PC-3 (cell line): Measurements from ENCODE around the gene ASB18. TPM values are rescaled to one million over a fixed set of nuclear protein-coding genes. Genes with fewer than 3 reads are reported as not detected.

ENCODE experiments used
- ATAC-seq: fragments of 200-7000 bp; cut with Tn5 transposase; 2 replicates; pipeline ENCODE4 v1.9.1; 2020; ENCODE audit warnings: mild to moderate bottlenecking, moderate library complexity
- BruUV-seq: library from RNA; stranded (reverse); fragments of 400-500 nt; replicated peaks from 2 replicates; lab custom pipeline; 2021; lab: Mats Ljungman, UMichigan
- CTCF ChIA-PET: fragments of 300-600 bp; sonication (Branson Sonifier 250); formaldehyde crosslinking; loops from one replicate; lab custom pipeline; 2022; ENCODE audit warnings: antibody characterized with exemption; lab: Charles Lee
- POLR2A ChIA-PET: fragments of 300-600 bp; sonication (Branson Sonifier 250); formaldehyde crosslinking; loops from one replicate; lab custom pipeline; 2022; ENCODE audit warnings: antibody characterized with exemption; ENCODE audit not compliant: unreplicated experiment; lab: Charles Lee
- DNase-seq: peaks from one replicate; pipeline ENCODE4 v3.0.0-alpha.2; 2015
- H2AFZ ChIP-seq: fragments of 300-600 bp; sonication (generic); 2 replicates; pipeline ENCODE4 v1.6.0; 2016; ENCODE audit warnings: antibody characterized with exemption, low read length
- H3F3A ChIP-seq: fragments of 300-600 bp; sonication (generic); one replicate; pipeline ENCODE4 v1.6.0; 2017; ENCODE audit warnings: antibody characterized with exemption, low read length, control low read depth, mild to moderate bottlenecking; ENCODE audit not compliant: unreplicated experiment
- H3K27ac ChIP-seq: fragments of 300-600 bp; sonication (generic); 2 replicates; pipeline ENCODE4 v1.5.1; 2016; ENCODE audit warnings: mild to moderate bottlenecking, low read length
- H3K27me3 ChIP-seq: fragments of 300-600 bp; sonication (generic); 2 replicates; pipeline ENCODE4 v1.6.1; 2016; ENCODE audit warnings: low read length, mixed read lengths
- H3K36me3 ChIP-seq: fragments of 300-600 bp; sonication (generic); 2 replicates; pipeline ENCODE4 v1.6.1; 2016; ENCODE audit warnings: low read depth, mixed run types, low read length, mixed read lengths
- H3K4me1 ChIP-seq: fragments of 300-600 bp; sonication (generic); 2 replicates; pipeline ENCODE4 v1.5.1; 2016; ENCODE audit warnings: low read length; ENCODE audit not compliant: insufficient read depth
- H3K4me2 ChIP-seq: fragments of 300-600 bp; sonication (generic); 2 replicates; pipeline ENCODE4 v1.6.0; 2016; ENCODE audit warnings: low read length
- H3K4me3 ChIP-seq: fragments of 300-600 bp; sonication (generic); 2 replicates; pipeline ENCODE4 v1.5.1; 2016; ENCODE audit warnings: mild to moderate bottlenecking, low read length, mixed read lengths
- H3K79me2 ChIP-seq: fragments of 300-600 bp; sonication (generic); 2 replicates; pipeline ENCODE4 v1.6.1; 2017; ENCODE audit warnings: low read length, mixed read lengths
- H3K9ac ChIP-seq: fragments of 300-600 bp; sonication (generic); 2 replicates; pipeline ENCODE4 v1.6.0; 2016; ENCODE audit warnings: mild to moderate bottlenecking, low read length
- H3K9me2 ChIP-seq: fragments of 300-600 bp; sonication (generic); replicated peaks from 2 replicates; pipeline ENCODE4 v1.6.1; 2016; ENCODE audit warnings: mixed run types, low read length, mixed read lengths
- H3K9me3 ChIP-seq: fragments of 300-600 bp; sonication (generic); 2 replicates; pipeline ENCODE4 v1.6.1; 2016; ENCODE audit warnings: low read length, mixed read lengths
- H4K20me1 ChIP-seq: fragments of 300-600 bp; sonication (generic); 2 replicates; pipeline ENCODE4 v1.6.1; 2016; ENCODE audit warnings: low read length, mixed read lengths
- EZH2 ChIP-seq: fragments of 300-600 bp; sonication (generic); IDR thresholded peaks from one replicate; pipeline ENCODE4 v1.6.1; 2017; ENCODE audit warnings: antibody characterized with exemption, mild to moderate bottlenecking, low read length; ENCODE audit not compliant: unreplicated experiment
- EZH2phosphoT487 ChIP-seq: fragments of 300-600 bp; sonication (generic); IDR thresholded peaks from 2 replicates; pipeline ENCODE4 v1.6.1; 2018; ENCODE audit warnings: mild to moderate bottlenecking, antibody characterized with exemption, low read length, borderline replicate concordance
- intact Hi-C: fragments of 100-400 bp; cut with micrococcal nuclease; formaldehyde crosslinking; loops from 2 replicates; pipeline ENCODE4 v1.9.0; 2023
- total RNA-seq: library from RNA; depleted of rRNA; stranded (reverse); fragments of >200 nt; gene quantifications from 2 replicates; pipeline ENCODE4 v1.2.3, GENCODE V29; 2014
- TF ChIP-seq, protein P1 (sequence below): fragments of 300-600 bp; sonication (generic); conservative IDR thresholded peaks from 2 replicates; pipeline ENCODE4 v1.5.1; 2017; ENCODE audit warnings: antibody characterized with exemption, low read depth, mild to moderate bottlenecking, low read length

The ASB18 gene
- total RNA-seq, 1 experiment from 2014 or later, result 0.15 TPM

DNA sequence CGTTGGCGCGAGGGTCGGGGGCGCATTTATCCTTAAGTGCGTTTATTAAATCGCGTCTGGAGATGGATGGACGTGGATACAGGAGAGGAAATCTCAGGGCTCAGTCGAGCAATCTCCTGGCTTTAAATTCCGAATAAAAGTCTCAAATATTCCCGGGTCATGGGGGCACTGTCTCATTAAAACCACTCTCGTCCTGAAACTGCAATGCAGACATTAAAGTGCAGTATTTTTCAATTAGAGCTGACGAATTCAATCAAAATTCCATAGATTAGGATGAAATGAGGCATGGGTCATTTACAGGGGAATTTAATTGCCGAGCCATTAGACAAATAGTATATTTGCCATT is 85.3 kb downstream of the ASB18 start:
- H4K20me1 ChIP-seq, result no peaks in the 10 kb centered on the region
- POLR2A ChIA-PET, result no interaction called here
- peak overlapping the region; percentile 15 for H3K27ac ChIP-seq
- H3F3A ChIP-seq, result no peaks in the 10 kb centered on the region
- H3K9me2 ChIP-seq, result no peaks in the 10 kb centered on the region
- H3K4me1 ChIP-seq, result peaks cover 14% of the 10 kb centered on the region
- ATAC-seq (0 out of 2 replicates have a peak, but pooled peaks have one; percentile 2), DNase-seq (peak; percentile 23)
- H3K79me2 ChIP-seq, result no peaks in the 10 kb centered on the region
- H3K4me3 ChIP-seq, result peak overlapping the region; percentile 80
- TF ChIP-seq EZH2, result no peak
- TF ChIP-seq EZH2phosphoT487, result no peak
- TF ChIP-seq, protein P1, sequence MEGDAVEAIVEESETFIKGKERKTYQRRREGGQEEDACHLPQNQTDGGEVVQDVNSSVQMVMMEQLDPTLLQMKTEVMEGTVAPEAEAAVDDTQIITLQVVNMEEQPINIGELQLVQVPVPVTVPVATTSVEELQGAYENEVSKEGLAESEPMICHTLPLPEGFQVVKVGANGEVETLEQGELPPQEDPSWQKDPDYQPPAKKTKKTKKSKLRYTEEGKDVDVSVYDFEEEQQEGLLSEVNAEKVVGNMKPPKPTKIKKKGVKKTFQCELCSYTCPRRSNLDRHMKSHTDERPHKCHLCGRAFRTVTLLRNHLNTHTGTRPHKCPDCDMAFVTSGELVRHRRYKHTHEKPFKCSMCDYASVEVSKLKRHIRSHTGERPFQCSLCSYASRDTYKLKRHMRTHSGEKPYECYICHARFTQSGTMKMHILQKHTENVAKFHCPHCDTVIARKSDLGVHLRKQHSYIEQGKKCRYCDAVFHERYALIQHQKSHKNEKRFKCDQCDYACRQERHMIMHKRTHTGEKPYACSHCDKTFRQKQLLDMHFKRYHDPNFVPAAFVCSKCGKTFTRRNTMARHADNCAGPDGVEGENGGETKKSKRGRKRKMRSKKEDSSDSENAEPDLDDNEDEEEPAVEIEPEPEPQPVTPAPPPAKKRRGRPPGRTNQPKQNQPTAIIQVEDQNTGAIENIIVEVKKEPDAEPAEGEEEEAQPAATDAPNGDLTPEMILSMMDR, result no peak
- CTCF ChIA-PET, result interaction anchor here (0.5 to 1.6 kb wide), 3 partner anchors 38 to 508 kb away, joined by 4 to 8 read pairs (median 4); no protein-coding TSS in a partner anchor
- peak overlapping the region; percentile 96 for H2AFZ ChIP-seq
- H3K36me3 ChIP-seq, result no peaks in the 10 kb centered on the region
- no peaks in the 10 kb centered on the region for H3K9me3 ChIP-seq
- TSS peak; percentile 66 for BruUV-seq
- peak overlapping the region; percentile 67 for H3K9ac ChIP-seq
- H3K4me2 ChIP-seq, result peak overlapping the region; percentile 91
- intact Hi-C loops, result no loop called here
- no peaks in the 10 kb centered on the region for H3K27me3 ChIP-seq

DNA sequence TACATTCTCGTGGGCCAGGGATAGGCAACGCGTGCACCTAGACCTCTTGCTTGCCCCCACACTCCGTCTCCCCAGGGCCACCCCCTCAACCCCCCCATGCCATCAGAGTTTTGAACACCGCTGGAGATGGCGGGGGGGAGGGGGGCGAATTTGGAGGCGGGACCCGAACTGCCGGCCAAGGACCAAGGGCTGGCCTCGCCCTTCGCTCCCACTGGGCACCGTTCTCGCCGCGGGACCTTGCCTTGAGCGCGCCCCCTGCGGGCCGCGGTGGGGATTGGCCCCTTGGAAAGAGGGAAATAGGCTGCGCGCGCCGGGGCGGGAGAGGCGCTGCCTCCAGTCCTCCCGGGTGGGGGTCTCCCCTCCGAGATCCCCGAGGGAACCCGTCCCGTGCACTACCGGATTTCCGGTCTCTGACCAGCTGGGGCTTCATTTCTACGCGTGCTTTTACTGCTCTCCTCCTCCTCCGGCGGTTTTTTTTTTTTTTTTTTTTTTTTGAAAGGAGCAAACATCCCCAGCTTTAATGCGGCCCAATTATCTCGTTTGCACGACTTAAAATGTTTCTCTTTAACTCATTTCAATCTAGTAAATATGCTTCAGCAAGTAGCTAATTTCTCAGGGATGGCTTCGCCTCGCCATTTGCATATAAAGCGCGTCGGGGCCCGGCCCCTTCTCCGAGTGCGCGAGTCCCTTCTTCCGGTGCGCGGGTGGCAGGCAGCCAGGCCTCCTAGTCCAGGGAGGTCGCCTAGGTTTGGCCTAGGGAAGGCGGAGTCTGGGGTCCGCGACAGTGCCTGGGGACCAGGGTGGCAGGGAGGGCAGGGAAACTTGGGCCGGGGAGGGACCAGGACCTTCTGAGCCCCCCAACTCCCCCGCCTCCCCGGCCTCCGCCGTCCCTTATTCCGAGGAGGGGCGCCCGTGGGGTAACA is 86.0 kb downstream of the ASB18 start:
- TF ChIP-seq EZH2phosphoT487, result no peak
- TF ChIP-seq, protein P1, result peak; percentile 77
- no peaks in the 10 kb centered on the region for H3K9me3 ChIP-seq
- H2AFZ ChIP-seq, result peak overlapping the region; percentile 96
- peak overlapping the region; percentile 15 for H3K27ac ChIP-seq
- H3K9me2 ChIP-seq, result no peaks in the 10 kb centered on the region
- H3K36me3 ChIP-seq, result no peaks in the 10 kb centered on the region
- intact Hi-C loops, result no loop called here
- POLR2A ChIA-PET, result no interaction called here
- H3K4me3 ChIP-seq, result peak overlapping the region; percentile 80
- peak; percentile 66 for ATAC-seq
- no peaks in the 10 kb centered on the region for H3K79me2 ChIP-seq
- H3K4me1 ChIP-seq, result peaks cover 14% of the 10 kb centered on the region
- CTCF ChIA-PET, result interaction anchor here (0.5 to 1.6 kb wide), 3 partner anchors 39 to 507 kb away, joined by 4 to 8 read pairs (median 4); no protein-coding TSS in a partner anchor
- H3K4me2 ChIP-seq, result peak overlapping the region; percentile 91
- BruUV-seq, result no TSS peak
- H3K9ac ChIP-seq, result peak overlapping the region; percentile 67
- DNase-seq, result peak; percentile 80
- no peaks in the 10 kb centered on the region for H3F3A ChIP-seq
- H4K20me1 ChIP-seq, result no peaks in the 10 kb centered on the region
- no peaks in the 10 kb centered on the region for H3K27me3 ChIP-seq
